Activated T-helper 17 cell treated with anti-CD3 and anti-CD28 coated beads, Interleukin-2, amount 50 U/mL, for 72 hours (primary cell): ENCODE data around the gene AP3B1. TPM values are rescaled to one million over a fixed set of nuclear protein-coding genes. Genes with fewer than 3 reads are reported as not detected.

Source experiments
- ATAC-seq: fragments of 150-1000 bp; cut with Tn5 transposase; replicated peaks from 2 replicates; pipeline ENCODE4 v1.10.0; 2021; ENCODE audit warnings: mild to moderate bottlenecking, moderate library complexity
- H3K27ac Mint-ChIP-seq: one replicate; pipeline ENCODE4 v1.8.0; 2022; ENCODE audit warnings: mixed read lengths
- H3K27me3 Mint-ChIP-seq: one replicate; pipeline ENCODE4 v1.8.0; 2022; ENCODE audit warnings: mixed read lengths
- H3K36me3 Mint-ChIP-seq: one replicate; pipeline ENCODE4 v1.8.0; 2022; ENCODE audit warnings: low read depth, mild to moderate bottlenecking, mixed read lengths
- H3K4me1 Mint-ChIP-seq: one replicate; pipeline ENCODE4 v1.8.0; 2022; ENCODE audit warnings: mixed read lengths
- H3K4me3 Mint-ChIP-seq: one replicate; pipeline ENCODE4 v1.8.0; 2022; ENCODE audit warnings: mild to moderate bottlenecking, mixed read lengths
- H3K9me3 Mint-ChIP-seq: one replicate; pipeline ENCODE4 v1.8.0; 2022; ENCODE audit warnings: mixed read lengths
- total RNA-seq, 2 donors: library from RNA; stranded (reverse); gene quantifications; one replicate each; pipeline ENCODE4 v1.2.3, GENCODE V29; 2022

The AP3B1 gene
- total RNA-seq, 2 donors from 2014 or later: 46.1 to 48.3 TPM

GRCh38 chr5:77971776-77972468 lies 322.6 kb downstream of the AP3B1 start:
- no peak for ATAC-seq
- Mint-ChIP-seq H3K4me3 (peak overlapping the region; percentile 64), H3K27me3 (peaks cover 40% of the 10 kb centered on the region), H3K36me3 (no peaks in the 10 kb centered on the region), H3K9me3 (no peaks in the 10 kb centered on the region), H3K27ac (no peak overlapping the region), H3K4me1 (peaks cover 6% of the 10 kb centered on the region)

- no peak overlapping the region for H3K4me3 Mint-ChIP-seq
- H3K27ac Mint-ChIP-seq: no peak overlapping the region
- peaks cover 39% of the 10 kb centered on the region for H3K27me3 Mint-ChIP-seq
- H3K36me3 Mint-ChIP-seq: no peaks in the 10 kb centered on the region
- ATAC-seq: no peak
- no peaks in the 10 kb centered on the region for H3K9me3 Mint-ChIP-seq
- H3K4me1 Mint-ChIP-seq: peaks cover 6% of the 10 kb centered on the region
Observed at GRCh38 chr5:77970891-77971290, 323.6 kb downstream of the AP3B1 start.

GRCh38 chr5:77963795-77964194 lies 330.7 kb downstream of the AP3B1 start:
- no peak for ATAC-seq
- peaks cover 7% of the 10 kb centered on the region for H3K27me3 Mint-ChIP-seq
- H3K4me3 Mint-ChIP-seq: no peak overlapping the region
- H3K27ac Mint-ChIP-seq: no peak overlapping the region
- no peaks in the 10 kb centered on the region for H3K9me3 Mint-ChIP-seq
- H3K36me3 Mint-ChIP-seq: no peaks in the 10 kb centered on the region
- H3K4me1 Mint-ChIP-seq: peaks cover 4% of the 10 kb centered on the region

GRCh38 chr5:77960863-77961396 lies 333.6 kb downstream of the AP3B1 start:
- no peaks in the 10 kb centered on the region for H3K9me3 Mint-ChIP-seq
- no peaks in the 10 kb centered on the region for H3K36me3 Mint-ChIP-seq
- no peak overlapping the region for H3K4me3 Mint-ChIP-seq
- ATAC-seq: no peak
- peaks cover 4% of the 10 kb centered on the region for H3K4me1 Mint-ChIP-seq
- no peak overlapping the region for H3K27ac Mint-ChIP-seq
- H3K27me3 Mint-ChIP-seq: peaks cover 15% of the 10 kb centered on the region

- Mint-ChIP-seq H3K27ac (no peak overlapping the region), H3K36me3 (no peaks in the 10 kb centered on the region), H3K4me3 (no peak overlapping the region), H3K27me3 (peaks cover 15% of the 10 kb centered on the region), H3K9me3 (no peaks in the 10 kb centered on the region), H3K4me1 (peaks cover 4% of the 10 kb centered on the region)
- no peak for ATAC-seq
Observed at GRCh38 chr5:77960305-77960704, 334.2 kb downstream of the AP3B1 start.

GRCh38 chr5:77958642-77959330 lies 335.7 kb downstream of the AP3B1 start:
- peaks cover 14% of the 10 kb centered on the region for H3K27me3 Mint-ChIP-seq
- H3K36me3 Mint-ChIP-seq: no peaks in the 10 kb centered on the region
- H3K4me3 Mint-ChIP-seq: no peak overlapping the region
- H3K9me3 Mint-ChIP-seq: no peaks in the 10 kb centered on the region
- peaks cover 4% of the 10 kb centered on the region for H3K4me1 Mint-ChIP-seq
- no peak overlapping the region for H3K27ac Mint-ChIP-seq
- no peak for ATAC-seq

- no peaks in the 10 kb centered on the region for H3K9me3 Mint-ChIP-seq
- no peak overlapping the region for H3K27ac Mint-ChIP-seq
- no peak overlapping the region for H3K4me3 Mint-ChIP-seq
- H3K27me3 Mint-ChIP-seq: peaks cover 14% of the 10 kb centered on the region
- H3K36me3 Mint-ChIP-seq: no peaks in the 10 kb centered on the region
- ATAC-seq: no peak
- peaks cover 4% of the 10 kb centered on the region for H3K4me1 Mint-ChIP-seq
Observed at GRCh38 chr5:77957931-77958521, 336.5 kb downstream of the AP3B1 start.

GRCh38 chr5:77957516-77957915 lies 337.0 kb downstream of the AP3B1 start:
- H3K27me3 Mint-ChIP-seq: peaks cover 14% of the 10 kb centered on the region
- ATAC-seq: no peak
- no peak overlapping the region for H3K27ac Mint-ChIP-seq
- peaks cover 4% of the 10 kb centered on the region for H3K4me1 Mint-ChIP-seq
- no peak overlapping the region for H3K4me3 Mint-ChIP-seq
- H3K36me3 Mint-ChIP-seq: no peaks in the 10 kb centered on the region
- H3K9me3 Mint-ChIP-seq: no peaks in the 10 kb centered on the region

GRCh38 chr5:77957081-77957480 lies 337.4 kb downstream of the AP3B1 start:
- ATAC-seq: no peak
- Mint-ChIP-seq H3K9me3 (no peaks in the 10 kb centered on the region), H3K36me3 (no peaks in the 10 kb centered on the region), H3K27me3 (peaks cover 14% of the 10 kb centered on the region), H3K4me1 (peaks cover 4% of the 10 kb centered on the region), H3K4me3 (no peak overlapping the region), H3K27ac (no peak overlapping the region)

GRCh38 chr5:77955577-77955976 lies 338.9 kb downstream of the AP3B1 start:
- Mint-ChIP-seq H3K4me3 (no peak overlapping the region), H3K9me3 (no peaks in the 10 kb centered on the region), H3K36me3 (no peaks in the 10 kb centered on the region), H3K27me3 (peaks cover 14% of the 10 kb centered on the region), H3K4me1 (peaks cover 4% of the 10 kb centered on the region), H3K27ac (no peak overlapping the region)
- no peak for ATAC-seq

- no peak overlapping the region for H3K4me3 Mint-ChIP-seq
- ATAC-seq: no peak
- no peak overlapping the region for H3K27ac Mint-ChIP-seq
- no peaks in the 10 kb centered on the region for H3K4me1 Mint-ChIP-seq
- no peaks in the 10 kb centered on the region for H3K9me3 Mint-ChIP-seq
- no peaks in the 10 kb centered on the region for H3K36me3 Mint-ChIP-seq
- peaks cover 10% of the 10 kb centered on the region for H3K27me3 Mint-ChIP-seq
Observed at GRCh38 chr5:77953374-77953773, 341.1 kb downstream of the AP3B1 start.

- H3K27me3 Mint-ChIP-seq: peaks cover 9% of the 10 kb centered on the region
- no peaks in the 10 kb centered on the region for H3K9me3 Mint-ChIP-seq
- H3K36me3 Mint-ChIP-seq: no peaks in the 10 kb centered on the region
- ATAC-seq: no peak
- no peak overlapping the region for H3K27ac Mint-ChIP-seq
- no peaks in the 10 kb centered on the region for H3K4me1 Mint-ChIP-seq
- no peak overlapping the region for H3K4me3 Mint-ChIP-seq
Observed at GRCh38 chr5:77952636-77953212, 341.8 kb downstream of the AP3B1 start.
